Stomach (tissue), 9 donors: ENCODE results near the gene SEMA4G. TPM values are rescaled to one million over a fixed set of nuclear protein-coding genes. Genes with fewer than 3 reads are reported as not detected.

Experiments
- DNase-seq, 2 donors: peaks; one replicate each; pipeline versions ENCODE4 v3.0.0 to v3.0.0-alpha.2; 2013 to 2019
- H3K27ac ChIP-seq, 5 donors: fragments of 200-600 bp in 4 of 5; sonication (generic) in 4 of 5; one replicate each; pipeline ENCODE4 v1.5.1; 2013 to 2019; ENCODE audit warnings: mild to moderate bottlenecking in 1 of 5, moderate library complexity in 1 of 5
- H3K27me3 ChIP-seq, 3 donors: fragments of 200-600 bp; sonication (generic); one replicate each; pipeline ENCODE4 v1.5.1; 2017 to 2019; ENCODE audit warnings: mixed run types in 1 of 3
- H3K36me3 ChIP-seq, 4 donors: fragments of 200-600 bp; sonication (generic); 1 replicate in 3 of 4; 2 replicates in 1 of 4; pipeline ENCODE4 v1.5.1; 2016 to 2019
- H3K4me1 ChIP-seq, 4 donors: fragments of 200-600 bp; sonication (generic); one replicate each; pipeline ENCODE4 v1.5.1; 2016 to 2019
- H3K4me3 ChIP-seq, 4 donors: fragments of 200-600 bp; sonication (generic) in 3 of 4; one replicate each; pipeline ENCODE4 v1.5.1; 2016 to 2019; ENCODE audit warnings: mild to moderate bottlenecking in 1 of 4
- H3K9me3 ChIP-seq, 4 donors: fragments of 200-600 bp; sonication (generic); one replicate each; pipeline ENCODE4 v1.5.1; 2016 to 2019
- CTCF ChIP-seq, 7 experiments: fragments of 450-650 bp in 4 of 7; fragments of 200-600 bp in 3 of 7; sonication (generic) in 3 of 7; IDR thresholded peaks; one replicate each; pipeline ENCODE4 v1.5.1; 2016 to 2019; ENCODE audit warnings: antibody characterized with exemption in 7 of 7, control low read depth in 2 of 7, mild to moderate bottlenecking in 1 of 7
- EP300 ChIP-seq: sonication (generic); formaldehyde crosslinking; IDR thresholded peaks from one replicate; pipeline ENCODE4 v1.6.1; 2017; ENCODE audit warnings: antibody characterized with exemption
- POLR2A ChIP-seq, 4 donors: fragments of 450-650 bp; IDR thresholded peaks; one replicate each; pipeline ENCODE4 v1.6.1; 2016; ENCODE audit warnings: antibody characterized with exemption in 4 of 4, control low read depth in 2 of 4, mild to moderate bottlenecking in 1 of 4, moderate library complexity in 1 of 4
- POLR2AphosphoS5 ChIP-seq, 3 donors: sonication (generic); formaldehyde crosslinking; IDR thresholded peaks; one replicate each; pipeline ENCODE4 v1.6.1; 2016; ENCODE audit warnings: antibody characterized with exemption in 3 of 3
- WGBS, 5 donors: extraction: QIAGEN DNeasy Blood & Tissue Kit in 3 of 5; methylation state at CpG; one replicate each; pipeline versions ENCODE4 v1.1.5 to v1.1.7; 2013 to 2018; 5-methylcytosine and 5-hydroxymethylcytosine counted together
- intact Hi-C: fragments of 100-400 bp; cut with DNase I; formaldehyde crosslinking; loops from one replicate; pipeline ENCODE4 v1.15.1; 2023; ENCODE audit warnings: low total_unique reads
- polyA plus RNA-seq, 3 donors: library from polyadenylated mRNA; stranded (reverse); fragments of 200-250 nt; gene quantifications; one replicate each; pipeline ENCODE4 v1.2.3, GENCODE V29; 2013
- total RNA-seq, 5 donors: library from RNA; depleted of rRNA; stranded (reverse); fragments of >200 nt; gene quantifications; one replicate each; pipeline versions ENCODE4 v1.1.0 to v1.2.3, GENCODE V29; 2014 to 2016
- donor health status: healthy with polysubstance abuse.
- donor health status: Bipolar disorder and iron deficiency.
- donor health status: healthy.

Gene SEMA4G
- total and polyA plus RNA-seq, 8 donors = 5.1 to 96.3 (median 7.6) TPM

DNA sequence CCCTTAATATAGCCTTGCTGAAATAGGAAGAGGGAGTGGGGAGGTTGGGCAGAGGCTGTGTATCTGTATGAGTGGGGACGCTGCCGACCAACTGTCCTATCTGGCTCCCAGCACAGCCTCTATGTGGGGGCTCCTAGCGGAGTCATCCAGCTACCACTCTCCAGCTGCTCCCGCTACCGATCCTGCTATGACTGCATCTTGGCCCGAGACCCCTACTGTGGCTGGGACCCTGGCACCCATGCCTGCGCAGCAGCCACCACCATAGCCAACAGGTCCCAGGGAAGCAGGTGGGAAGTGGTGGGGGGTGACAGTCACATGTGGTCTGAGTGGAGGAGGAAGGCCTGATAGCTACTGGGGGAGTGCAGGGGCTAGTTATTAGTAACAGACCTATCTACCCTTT lies 11.4 kb downstream of the SEMA4G start:
- peaks cover 25 to 86% (median 78%) of the 10 kb centered on the region in 4 donors for H3K36me3 ChIP-seq
- WGBS, 5 donors = 94 to 97% (median 95%) methylated on average over 7 of the region's 7 CpGs

DNA sequence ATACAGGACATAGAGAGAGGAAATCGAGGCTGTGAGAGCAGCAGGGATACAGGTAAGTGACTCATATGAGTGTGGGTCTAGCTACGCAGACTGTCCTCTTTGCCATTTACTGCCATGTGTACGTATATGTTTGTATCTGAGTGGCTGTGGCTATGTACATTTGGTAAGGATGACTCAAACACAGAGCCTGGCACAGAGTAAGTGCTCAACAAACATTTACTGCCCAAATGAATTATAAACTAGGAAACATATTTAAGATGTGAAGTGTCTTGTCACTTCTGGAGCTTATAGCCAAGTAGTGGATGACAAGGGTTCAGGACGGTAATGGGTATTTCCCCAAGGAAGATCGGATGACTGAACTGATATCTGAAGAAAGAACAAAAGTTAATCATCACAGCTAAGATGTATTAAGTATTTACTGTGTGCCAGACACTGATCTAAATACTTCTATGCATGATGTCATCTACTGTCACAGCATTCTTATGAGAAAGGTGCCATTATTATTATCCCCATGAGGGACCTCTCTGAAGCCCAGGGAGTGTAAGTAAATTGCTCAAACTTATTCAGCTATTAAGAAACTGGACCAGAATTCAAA lies 12.0 kb downstream of the SEMA4G start:
- intact Hi-C loops = no loop called here

More for the DNA sequence above, 11.4 kb downstream of the SEMA4G start:
- Histone ChIP-seq H3K9me3 (no peaks in the 10 kb centered on the region), H3K27me3 (no peaks in the 10 kb centered on the region), H3K4me3 (no peak overlapping the region), H3K4me1 (peaks cover 0 to 9% (median 7%) of the 10 kb centered on the region in 4 donors), H3K27ac (no peak overlapping the region)
- intact Hi-C loops = no loop called here
- DNase-seq = peak in 1 of 2 donors; percentile 18
- TF ChIP-seq POLR2AphosphoS5 (IDR thresholded peaks at IDR 0.05) (no peak), CTCF (IDR thresholded peaks at IDR 0.05) (no peak), POLR2A (IDR thresholded peaks at IDR 0.05) (no peak)

DNA sequence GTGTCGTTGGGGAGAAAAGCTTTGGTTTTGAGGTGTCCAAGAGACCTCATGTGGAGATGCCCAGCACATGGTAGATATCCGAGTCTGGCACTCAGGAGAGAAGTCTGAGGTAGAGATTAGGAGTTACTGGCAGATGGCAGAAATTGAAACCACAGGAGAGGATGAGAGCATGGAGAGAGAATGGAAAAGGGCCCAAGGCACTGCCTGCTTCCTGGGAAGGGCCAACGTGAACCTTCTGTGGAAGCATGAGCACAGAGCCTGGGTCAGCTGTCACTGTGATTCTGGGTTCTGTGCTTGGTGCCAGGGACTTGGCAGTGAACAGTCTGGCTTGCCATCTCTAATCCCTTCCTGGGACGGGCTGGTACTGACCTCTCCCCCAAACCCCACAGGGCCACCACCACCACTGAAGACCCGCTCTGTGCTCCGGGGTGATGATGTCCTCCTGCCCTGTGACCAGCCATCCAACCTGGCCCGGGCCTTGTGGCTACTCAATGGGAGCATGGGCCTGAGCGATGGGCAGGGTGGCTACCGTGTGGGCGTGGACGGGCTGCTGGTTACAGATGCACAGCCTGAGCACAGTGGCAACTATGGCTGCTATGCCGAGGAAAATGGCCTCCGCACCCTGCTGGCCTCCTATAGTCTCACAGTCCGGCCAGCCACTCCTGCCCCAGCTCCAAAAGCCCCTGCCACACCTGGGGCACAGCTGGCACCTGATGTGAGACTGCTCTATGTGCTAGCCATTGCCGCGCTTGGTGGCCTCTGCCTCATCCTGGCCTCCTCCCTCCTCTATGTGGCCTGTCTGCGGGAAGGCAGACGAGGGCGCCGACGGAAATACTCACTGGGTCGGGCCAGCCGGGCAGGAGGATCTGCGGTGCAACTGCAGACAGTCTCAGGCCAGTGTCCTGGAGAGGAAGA lies 13.9 kb downstream of the SEMA4G start:
- WGBS, 5 donors = 84 to 89% (median 86%) methylated on average over 14 to 24 of the region's 24 CpGs
- Histone ChIP-seq H3K4me3 (no peak overlapping the region), H3K27ac (no peak overlapping the region), H3K27me3 (no peaks in the 10 kb centered on the region), H3K4me1 (peaks cover 16 to 29% (median 28%) of the 10 kb centered on the region in 4 donors), H3K36me3 (peaks cover 24 to 78% (median 65%) of the 10 kb centered on the region in 4 donors), H3K9me3 (no peaks in the 10 kb centered on the region)
- intact Hi-C loops = no loop called here
- DNase-seq = peak in 1 of 2 donors; percentile 7
- TF ChIP-seq POLR2AphosphoS5 (IDR thresholded peaks at IDR 0.05) (no peak), CTCF (IDR thresholded peaks at IDR 0.05) (no peak), POLR2A (IDR thresholded peaks at IDR 0.05) (no peak), EP300 (no peak)

More for the DNA sequence above, 12.0 kb downstream of the SEMA4G start:
- DNase-seq = no peak
- Histone ChIP-seq H3K4me3 (no peak overlapping the region), H3K4me1 (peaks cover 4 to 15% (median 12%) of the 10 kb centered on the region in 4 donors), H3K27me3 (no peaks in the 10 kb centered on the region), H3K36me3 (peaks cover 25 to 91% (median 78%) of the 10 kb centered on the region in 4 donors), H3K27ac (no peak overlapping the region), H3K9me3 (no peaks in the 10 kb centered on the region)
- TF ChIP-seq CTCF (IDR thresholded peaks at IDR 0.05) (no peak), EP300 (no peak), POLR2AphosphoS5 (IDR thresholded peaks at IDR 0.05) (no peak), POLR2A (IDR thresholded peaks at IDR 0.05) (no peak)
- 81 to 89% (median 88%) methylated on average over 5 of the region's 5 CpGs for WGBS, 5 donors

DNA sequence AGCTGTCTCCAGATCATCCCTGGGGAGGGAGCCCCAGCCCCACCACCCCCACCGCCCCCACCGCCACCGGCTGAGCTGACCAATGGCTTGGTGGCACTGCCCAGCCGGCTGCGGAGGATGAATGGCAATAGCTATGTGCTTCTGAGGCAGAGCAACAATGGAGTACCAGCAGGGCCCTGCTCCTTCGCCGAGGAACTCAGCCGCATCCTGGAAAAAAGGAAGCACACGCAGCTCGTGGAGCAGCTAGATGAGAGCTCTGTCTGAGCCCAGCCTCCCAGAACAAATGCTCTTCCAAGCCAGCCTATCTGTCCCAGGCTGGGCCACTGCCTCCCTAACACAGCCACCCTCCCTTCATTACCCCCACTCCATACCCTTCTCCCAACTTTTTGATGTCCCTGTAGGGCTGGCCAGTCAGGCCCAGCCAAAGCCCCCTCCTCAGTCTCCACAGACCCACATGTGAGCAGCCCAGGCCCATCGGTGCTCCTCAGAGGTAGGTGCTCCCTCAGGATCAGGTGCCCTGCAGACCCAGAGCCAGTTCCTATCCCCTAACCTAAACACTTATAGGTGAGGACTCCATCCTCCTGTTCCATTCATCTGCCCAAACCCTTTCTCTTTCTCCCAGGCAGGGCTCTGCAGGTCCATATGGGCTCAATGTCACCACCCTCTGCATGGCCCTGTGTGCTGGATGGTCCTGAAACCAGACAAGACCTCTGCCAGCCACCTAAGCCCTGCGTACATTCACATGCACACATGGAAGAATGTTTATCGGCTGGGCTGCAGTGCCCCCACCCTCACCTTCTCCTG lies 14.8 kb downstream of the SEMA4G start:
- intact Hi-C loops = no loop called here
- H3K36me3 ChIP-seq = peaks cover 18 to 69% (median 59%) of the 10 kb centered on the region in 4 donors
- H3K27ac ChIP-seq = no peak overlapping the region
- no peak for DNase-seq
- H3K27me3 ChIP-seq = no peaks in the 10 kb centered on the region
- TF ChIP-seq EP300 (no peak), POLR2AphosphoS5 (IDR thresholded peaks at IDR 0.05) (no peak), POLR2A (IDR thresholded peaks at IDR 0.05) (no peak), CTCF (IDR thresholded peaks at IDR 0.05) (no peak)
- no peaks in the 10 kb centered on the region for H3K9me3 ChIP-seq
- H3K4me1 ChIP-seq = peaks cover 21 to 38% (median 37%) of the 10 kb centered on the region in 4 donors
- no peak overlapping the region for H3K4me3 ChIP-seq
- 73 to 87% (median 81%) methylated on average over 8 to 13 of the region's 13 CpGs for WGBS, 5 donors
